ENCODE data around the gene MERTK.

GRCh38 chr2:111946294-111947114 lies 48.1 kb downstream of the MERTK start:
- no peak for TF ChIP-seq CTCF (IDR thresholded peaks at IDR 0.05)
- TF ChIP-seq POLR2A (IDR thresholded peaks at IDR 0.05): no peak
